Caco-2 (cell line): Measurements from ENCODE around the gene SOSTDC1. TPM values are rescaled to one million over a fixed set of nuclear protein-coding genes. Genes with fewer than 3 reads are reported as not detected.

Source experiments
- BruUV-seq: library from RNA; stranded (reverse); fragments of 400-500 nt; replicated peaks from 2 replicates; lab custom pipeline; 2021; lab: Mats Ljungman, UMichigan
- CTCF ChIA-PET: fragments of 300-600 bp; sonication (Branson Sonifier 250); formaldehyde crosslinking; loops from one replicate; lab custom pipeline; 2022; ENCODE audit warnings: antibody characterized with exemption; lab: Charles Lee
- POLR2A ChIA-PET: fragments of 300-600 bp; sonication (Branson Sonifier 250); formaldehyde crosslinking; loops from one replicate; lab custom pipeline; 2022; ENCODE audit warnings: antibody characterized with exemption; lab: Charles Lee
- DNase-seq, 2 experiments: peaks; one replicate each; pipeline versions ENCODE4 v3.0.0 to v3.0.0-alpha.2; 2020 to 2022
- H3K27me3 ChIP-seq: replicated peaks from 2 replicates; pipeline ENCODE4 v1.6.0; 2011; ENCODE audit warnings: low read length; ENCODE audit not compliant: control insufficient read depth, insufficient read depth
- H3K36me3 ChIP-seq: 2 replicates; pipeline ENCODE4 v1.5.1; 2011; ENCODE audit warnings: low read length; ENCODE audit not compliant: control insufficient read depth, insufficient read depth
- H3K4me1 ChIP-seq: fragments of 250-450 bp; sonication (Bioruptor Pico); 2 replicates; pipeline ENCODE4 v1.5.1; 2020; ENCODE audit warnings: mild to moderate bottlenecking
- H3K4me3 ChIP-seq: 2 replicates; pipeline ENCODE4 v1.5.1; 2011; ENCODE audit warnings: low read depth, mild to moderate bottlenecking, control low read depth, low read length
- H3K9me3 ChIP-seq: fragments of 250-450 bp; sonication (Bioruptor Pico); 2 replicates; pipeline ENCODE4 v1.5.1; 2020; ENCODE audit warnings: mild to moderate bottlenecking, moderate library complexity
- H3K27ac Mint-ChIP-seq: one replicate; pipeline ENCODE4 v1.8.0; 2022; ENCODE audit warnings: mixed read lengths; ENCODE audit not compliant: unreplicated experiment
- H3K27me3 Mint-ChIP-seq: one replicate; pipeline ENCODE4 v1.8.0; 2022; ENCODE audit warnings: mixed read lengths; ENCODE audit not compliant: insufficient read depth, unreplicated experiment
- H3K36me3 Mint-ChIP-seq: one replicate; pipeline ENCODE4 v1.8.0; 2022; ENCODE audit warnings: mild to moderate bottlenecking, mixed read lengths; ENCODE audit not compliant: insufficient read depth, unreplicated experiment
- H3K4me1 Mint-ChIP-seq: one replicate; pipeline ENCODE4 v1.8.0; 2022; ENCODE audit warnings: low read depth, mixed read lengths; ENCODE audit not compliant: unreplicated experiment
- H3K4me3 Mint-ChIP-seq: one replicate; pipeline ENCODE4 v1.8.0; 2022; ENCODE audit warnings: mild to moderate bottlenecking, moderate library complexity, mixed read lengths; ENCODE audit not compliant: unreplicated experiment
- H3K9me3 Mint-ChIP-seq: one replicate; pipeline ENCODE4 v1.8.0; 2022; ENCODE audit warnings: mixed read lengths; ENCODE audit not compliant: unreplicated experiment
- intact Hi-C: fragments of 100-400 bp; cut with micrococcal nuclease; formaldehyde crosslinking; loops from one replicate; pipeline ENCODE4 v1.10.0; 2022; ENCODE audit not compliant: unreplicated experiment
- total RNA-seq: library from RNA; stranded (reverse); gene quantifications from 2 replicates; pipeline ENCODE4 v1.2.3, GENCODE V29; 2022
- TF ChIP-seq, protein P1 (sequence below), 2 experiments: fragments of 200-600 bp in 1 of 2; IDR thresholded peaks; 1 replicate in 1 of 2; 2 replicates in 1 of 2; pipeline versions ENCODE4 v1.5.1 to v1.8.0; 2011 to 2022; ENCODE audit warnings: antibody characterized with exemption in 1 of 2, control low read depth in 1 of 2, inconsistent platforms in 1 of 2, low read depth in 1 of 2, low read length in 1 of 2, mild to moderate bottlenecking in 1 of 2, moderate library complexity in 1 of 2; ENCODE audit not compliant: insufficient read depth in 1 of 2, severe bottlenecking in 1 of 2, unreplicated experiment in 1 of 2

SOSTDC1 gene
- total RNA-seq, 1 experiment from 2014 or later, result 8.4 TPM

DNA sequence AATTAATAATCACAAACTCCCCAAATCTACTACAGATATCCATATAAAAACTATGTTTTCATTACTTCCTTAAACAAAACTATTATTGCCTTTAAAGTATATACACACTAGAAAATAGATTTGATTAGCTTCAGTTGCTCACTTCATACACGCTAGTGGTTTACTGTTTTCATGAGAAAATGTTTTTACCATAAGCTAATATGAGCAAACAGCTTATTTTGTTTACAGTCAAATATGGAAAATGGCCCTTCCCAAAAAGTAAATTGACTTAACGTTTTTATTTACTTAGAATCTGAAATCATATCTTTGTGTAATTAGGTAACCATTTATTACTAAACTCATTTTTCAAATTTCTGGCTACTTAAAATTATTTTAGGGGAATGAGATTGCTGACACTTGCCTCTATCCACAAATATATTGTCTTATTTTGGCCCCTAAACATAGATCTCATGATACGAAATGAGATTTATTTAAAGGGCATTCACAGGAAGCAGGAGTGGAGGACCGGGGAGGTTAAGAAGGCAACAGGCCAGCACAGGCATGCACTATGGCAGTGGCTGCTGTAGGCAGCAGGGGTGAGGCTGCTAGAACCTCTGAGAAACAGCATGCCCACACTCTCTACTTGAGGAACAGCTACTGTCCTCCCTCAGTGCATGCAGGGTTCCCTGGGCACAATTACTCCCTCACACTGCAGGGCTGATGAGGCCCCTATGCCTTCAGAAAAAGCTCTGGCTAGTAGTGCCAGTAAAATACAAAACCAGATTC lies 29.6 kb upstream of the SOSTDC1 start:
- Histone ChIP-seq H3K36me3 (no peaks in the 10 kb centered on the region), H3K27me3 (no peaks in the 10 kb centered on the region), H3K9me3 (no peaks in the 10 kb centered on the region), H3K4me1 (peaks cover 34% of the 10 kb centered on the region), H3K4me3 (no peak overlapping the region)
- no peaks in the 10 kb centered on the region for H3K27me3 Mint-ChIP-seq
- POLR2A ChIA-PET, result no interaction called here
- H3K36me3 Mint-ChIP-seq, result no peaks in the 10 kb centered on the region
- TF ChIP-seq, protein P1, sequence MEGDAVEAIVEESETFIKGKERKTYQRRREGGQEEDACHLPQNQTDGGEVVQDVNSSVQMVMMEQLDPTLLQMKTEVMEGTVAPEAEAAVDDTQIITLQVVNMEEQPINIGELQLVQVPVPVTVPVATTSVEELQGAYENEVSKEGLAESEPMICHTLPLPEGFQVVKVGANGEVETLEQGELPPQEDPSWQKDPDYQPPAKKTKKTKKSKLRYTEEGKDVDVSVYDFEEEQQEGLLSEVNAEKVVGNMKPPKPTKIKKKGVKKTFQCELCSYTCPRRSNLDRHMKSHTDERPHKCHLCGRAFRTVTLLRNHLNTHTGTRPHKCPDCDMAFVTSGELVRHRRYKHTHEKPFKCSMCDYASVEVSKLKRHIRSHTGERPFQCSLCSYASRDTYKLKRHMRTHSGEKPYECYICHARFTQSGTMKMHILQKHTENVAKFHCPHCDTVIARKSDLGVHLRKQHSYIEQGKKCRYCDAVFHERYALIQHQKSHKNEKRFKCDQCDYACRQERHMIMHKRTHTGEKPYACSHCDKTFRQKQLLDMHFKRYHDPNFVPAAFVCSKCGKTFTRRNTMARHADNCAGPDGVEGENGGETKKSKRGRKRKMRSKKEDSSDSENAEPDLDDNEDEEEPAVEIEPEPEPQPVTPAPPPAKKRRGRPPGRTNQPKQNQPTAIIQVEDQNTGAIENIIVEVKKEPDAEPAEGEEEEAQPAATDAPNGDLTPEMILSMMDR (IDR thresholded peaks at IDR 0.05; ENCODE audit: insufficient read depth in 1 of 2, low read depth in 1 of 2, low read length in 1 of 2, severe bottlenecking in 1 of 2, unreplicated experiment in 1 of 2), result no peak
- no peak for DNase-seq
- H3K27ac Mint-ChIP-seq, result no peak overlapping the region
- peaks cover 16% of the 10 kb centered on the region for H3K4me1 Mint-ChIP-seq
- intact Hi-C loops, result no loop called here
- H3K4me3 Mint-ChIP-seq, result no peak overlapping the region
- no TSS peak for BruUV-seq
- H3K9me3 Mint-ChIP-seq, result no peaks in the 10 kb centered on the region
- CTCF ChIA-PET, result no interaction called here

- H3K36me3 ChIP-seq, result no peaks in the 10 kb centered on the region
- intact Hi-C loops, result no loop called here
- ChIA-PET POLR2A (no interaction called here), CTCF (no interaction called here)
- TF ChIP-seq, protein P1 (IDR thresholded peaks at IDR 0.05; ENCODE audit: insufficient read depth in 1 of 2, low read depth in 1 of 2, low read length in 1 of 2, severe bottlenecking in 1 of 2, unreplicated experiment in 1 of 2), result no peak
- no peaks in the 10 kb centered on the region for H3K27me3 ChIP-seq
- no peaks in the 10 kb centered on the region for H3K27me3 Mint-ChIP-seq
- peaks cover 22% of the 10 kb centered on the region for H3K4me1 Mint-ChIP-seq
- no peak overlapping the region for H3K27ac Mint-ChIP-seq
- DNase-seq, result no peak
- no peaks in the 10 kb centered on the region for H3K9me3 ChIP-seq
- H3K9me3 Mint-ChIP-seq, result no peaks in the 10 kb centered on the region
- no peaks in the 10 kb centered on the region for H3K36me3 Mint-ChIP-seq
- no TSS peak for BruUV-seq
- H3K4me3 Mint-ChIP-seq, result no peak overlapping the region
- no peak overlapping the region for H3K4me3 ChIP-seq
- peaks cover 40% of the 10 kb centered on the region for H3K4me1 ChIP-seq
Observed at GRCh38 chr7:16494551-16494950, 29.0 kb upstream of the SOSTDC1 start.

DNA sequence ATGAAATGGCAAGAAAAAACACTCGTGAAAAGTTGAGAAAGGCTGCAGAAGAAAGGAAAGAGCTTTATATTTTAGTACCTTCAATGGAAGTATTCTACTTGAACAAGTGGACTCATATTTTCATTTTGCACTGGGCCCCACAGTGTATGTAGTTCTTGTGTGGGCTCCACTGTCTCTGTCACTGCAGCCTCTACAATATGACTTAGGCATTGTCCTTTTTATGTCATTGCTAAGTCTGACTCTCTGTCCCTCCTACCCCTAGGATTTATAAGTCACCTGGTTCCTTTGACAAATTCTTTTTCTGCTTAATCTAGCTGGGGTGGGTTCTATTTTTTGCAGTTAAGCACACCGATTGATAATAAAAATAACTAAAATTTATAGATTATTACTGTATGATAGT lies 27.7 kb upstream of the SOSTDC1 start:
- no peak overlapping the region for H3K4me3 Mint-ChIP-seq
- peaks cover 31% of the 10 kb centered on the region for H3K4me1 Mint-ChIP-seq
- TF ChIP-seq, protein P1 (IDR thresholded peaks at IDR 0.05; ENCODE audit: insufficient read depth in 1 of 2, low read depth in 1 of 2, low read length in 1 of 2, severe bottlenecking in 1 of 2, unreplicated experiment in 1 of 2), result no peak
- no TSS peak for BruUV-seq
- H3K36me3 Mint-ChIP-seq, result no peaks in the 10 kb centered on the region
- no peaks in the 10 kb centered on the region for H3K27me3 ChIP-seq
- H3K27ac Mint-ChIP-seq, result no peak overlapping the region
- H3K4me1 ChIP-seq, result peaks cover 40% of the 10 kb centered on the region
- no peak for DNase-seq
- no peaks in the 10 kb centered on the region for H3K9me3 ChIP-seq
- intact Hi-C loops, result loop anchor here (2.0 kb wide), 1 partner anchor 50 kb away; no protein-coding TSS in a partner anchor
- H3K4me3 ChIP-seq, result no peak overlapping the region
- H3K27me3 Mint-ChIP-seq, result no peaks in the 10 kb centered on the region
- no peaks in the 10 kb centered on the region for H3K36me3 ChIP-seq
- ChIA-PET CTCF (no interaction called here), POLR2A (interaction anchor here (0.7 kb wide), 1 partner anchor 10 kb away, joined by 3 read pairs; no protein-coding TSS in a partner anchor)
- no peaks in the 10 kb centered on the region for H3K9me3 Mint-ChIP-seq
